Heart right ventricle (tissue), 16 donors: Measurements from ENCODE around the gene RFK. TPM values are rescaled to one million over a fixed set of nuclear protein-coding genes. Genes with fewer than 3 reads are reported as not detected.

Experiments
- ATAC-seq, 8 donors: fragments of 200-7000 bp; cut with Tn5 transposase; one replicate each; pipeline ENCODE4 v1.9.1; 2020; ENCODE audit warnings: mild to moderate bottlenecking in 8 of 8, moderate library complexity in 8 of 8, moderate number of reproducible peaks in 1 of 8
- DNase-seq, 2 donors: peaks; one replicate each; pipeline ENCODE4 v3.0.0-alpha.2; 2020
- H3K27ac ChIP-seq, 10 donors: fragments of 200-600 bp; sonication (generic) in 2 of 10; one replicate each; pipeline versions ENCODE4 v1.5.0 to v1.8.0; 2020 to 2022; ENCODE audit warnings: mild to moderate bottlenecking in 3 of 10
- H3K27me3 ChIP-seq, 7 donors: fragments of 200-600 bp; one replicate each; pipeline ENCODE4 v1.8.0; 2021 to 2022; ENCODE audit warnings: mild to moderate bottlenecking in 2 of 7
- H3K36me3 ChIP-seq, 9 donors: fragments of 200-600 bp; sonication (generic) in 1 of 9; one replicate each; pipeline versions ENCODE4 v1.5.0 to v1.8.0; 2020 to 2022; ENCODE audit warnings: mild to moderate bottlenecking in 2 of 9
- H3K4me1 ChIP-seq, 9 donors: fragments of 200-600 bp; sonication (generic) in 1 of 9; one replicate each; pipeline versions ENCODE4 v1.5.0 to v1.8.0; 2020 to 2022; ENCODE audit warnings: mild to moderate bottlenecking in 4 of 9
- H3K4me3 ChIP-seq, 10 donors: fragments of 200-600 bp; sonication (generic) in 2 of 10; one replicate each; pipeline versions ENCODE4 v1.5.0 to v1.8.0; 2020 to 2022; ENCODE audit warnings: mild to moderate bottlenecking in 7 of 10, moderate library complexity in 2 of 10
- H3K9me3 ChIP-seq, 11 donors: fragments of 200-600 bp in 10 of 11; sonication (generic) in 2 of 11; one replicate each; pipeline versions ENCODE4 v1.5.0 to v1.8.0; 2013 to 2022; ENCODE audit warnings: mild to moderate bottlenecking in 2 of 11, control low read depth in 1 of 11, moderate library complexity in 1 of 11
- WGBS, 2 donors: extraction: QIAGEN DNeasy Blood & Tissue Kit; methylation state at CpG; one replicate each; pipeline ENCODE4 v1.1.7; 2013; ENCODE audit warnings: inconsistent platforms in 1 of 2; 5-methylcytosine and 5-hydroxymethylcytosine counted together
- intact Hi-C, 10 donors: fragments of 100-400 bp; cut with DNase I; formaldehyde crosslinking; loops; one replicate each; pipeline versions ENCODE4 v1.11.1 to v1.14.2; 2022
- long read RNA-seq, 3 donors: library from polyadenylated mRNA; unstranded; transcript quantifications; one replicate each; pipeline ENCODE4 v2.0.0, GENCODE V29; 2020 to 2021
- polyA plus RNA-seq, 2 donors: library from polyadenylated mRNA; stranded (reverse); fragments of 200-250 nt; gene quantifications; one replicate each; pipeline ENCODE4 v1.2.3, GENCODE V29; 2013
- total RNA-seq, 10 donors: library from RNA; stranded (reverse); fragmentation: NEBNext Ultra II Directional in 3 of 10; extraction: Animal tissue kit (Norgen Biotek cat#: 25700) in 3 of 10; gene quantifications; one replicate each; pipeline versions ENCODE4 v1.2.1 to v1.2.4, GENCODE V29; 2021 to 2023
- TF ChIP-seq, protein P1 (sequence below), 9 donors: fragments of 200-600 bp; sonication (generic) in 2 of 9; IDR thresholded peaks; one replicate each; pipeline versions ENCODE4 v1.5.0 to v1.8.0; 2021 to 2022; ENCODE audit warnings: antibody characterized with exemption in 9 of 9, mild to moderate bottlenecking in 5 of 9, moderate library complexity in 1 of 9
- donor health status: Arrhythmogenic right ventricular cardiomyopathy.
- donor health status: ischemic (EF 13 %, LVEDD 7.1; RV severe dilation, severe dysfunction).
- donor health status: healthy with polysubstance abuse.
- donor health status: DM: no; HTN: yes; CAD: no.
- donor health status: DM: no; HTN: no; CAD: no.
- donor health status: ischemic (EF 25% LVEDD 6.9; RV normal size, moderate dysfunction).
- donor health status: ischemic (EF 25% LVEDD 5.7; RV mildly dilated, moderate dysfunction).
- donor health status: healthy.
- donor health status: DM: yes; HTN: yes; CAD: no.
- donor health status: Ischemic cardiomyopathy.
- donor health status: ischemic (EF 35%, LVEDD 5.7; RV mildly dilated, moderate dysfunction).
- donor health status: nonischemic (EF 11% LVEDD 7.7; RV severe dilation, severe dysfunction).
- donor health status: DM: yes; HTN: yes; CAD: no.
- donor health status: PGD.
- donor health status: ischemic (EF 29% LVEDD 5.4; RV normal size, mild dysfunction).
- donor health status: nonischemic (EF 23%, LVEDD 6.1; RV moderate dilation, normal function).

The RFK gene
- total RNA-seq = 10 to 100 TPM; 14.6 to 33.6 (median 21.6) TPM
- 10 to 100 TPM in 1 of 2 donors, 1 to 10 TPM in 1; 7.1 to 15.3 TPM for polyA plus RNA-seq
- long read RNA-seq, donor 1, transcript RFK-201 (4 exons, 2,684 nt) = major isoform, 86 of 86 reads
- long read RNA-seq, donor 1, partial matches to known transcripts = 0 of 86 reads
- long read RNA-seq, donor 1, other reads (novel, unspliced or antisense) = 0 of 86 reads
- long read RNA-seq, donor 2, transcript RFK-201 (4 exons, 2,684 nt) = major isoform, 51 of 54 reads
- long read RNA-seq, donor 2, partial matches to known transcripts = 0 of 54 reads
- long read RNA-seq, donor 2, other reads (novel, unspliced or antisense) = 2 of 54 reads
- long read RNA-seq, donor 3, transcript RFK-201 (4 exons, 2,684 nt) = major isoform, 149 of 158 reads
- long read RNA-seq, donor 3, partial matches to known transcripts = 2 of 158 reads
- long read RNA-seq, donor 3, other reads (novel, unspliced or antisense) = 5 of 158 reads

DNA sequence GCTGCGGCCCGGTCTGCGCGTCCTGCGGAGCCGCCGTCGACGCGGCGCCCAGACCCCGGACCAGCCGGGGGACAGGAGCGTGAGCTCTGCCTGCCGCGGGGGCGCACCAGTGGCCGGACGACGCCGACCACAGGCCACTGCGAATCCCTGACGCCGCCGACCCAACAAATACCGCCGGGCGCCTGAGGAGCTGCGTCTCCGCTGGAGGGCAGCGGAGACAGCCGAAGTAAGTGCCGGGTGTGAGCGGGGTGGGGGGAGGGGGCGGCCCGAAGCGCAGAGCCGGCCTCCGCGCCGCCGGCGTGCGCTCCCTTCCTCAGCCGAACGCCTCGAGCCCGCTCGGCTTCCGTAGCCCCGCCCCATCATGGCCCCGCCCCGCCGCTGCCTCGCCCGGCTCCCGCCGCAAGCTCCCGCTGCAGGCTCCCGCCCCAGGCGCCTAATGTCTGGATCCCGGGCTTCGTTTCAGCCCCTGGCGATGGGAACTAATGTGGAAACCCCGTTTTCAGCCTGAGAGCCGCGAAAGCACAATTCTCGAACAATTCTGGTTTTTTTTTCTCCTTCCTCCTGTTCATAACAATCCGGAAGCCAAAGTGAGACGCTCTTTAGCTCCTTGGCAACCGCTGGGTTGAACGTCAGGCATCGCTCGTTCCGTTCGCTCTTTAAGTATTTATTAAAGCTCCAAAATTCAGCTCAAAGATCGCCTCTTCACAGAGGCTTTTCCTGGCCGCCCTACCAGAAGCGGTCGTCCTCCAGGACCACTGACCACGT is at the start of gene RFK:
TSS of gene RFK (minus strand) at position 232 of the 765 bp plus-strand sequence. CDS start 255 bp downstream, outside the sequence.
- Histone ChIP-seq H3K9me3 (peaks cover 0 to 12% (median 0%) of the 10 kb centered on the region in 11 donors), H3K36me3 (peaks cover 0 to 14% (median 4%) of the 10 kb centered on the region in 9 donors), H3K27me3 (no peaks in the 10 kb centered on the region), H3K27ac (peak within 1 kb of the TSS; percentile 85 to 98 (median 90)), H3K4me1 (peaks cover 0 to 42% (median 29%) of the 10 kb centered on the region in 9 donors), H3K4me3 (peak within 1 kb of the TSS; percentile 81 to 98 (median 94))
- ATAC-seq (peak; percentile 97 to 99 (median 98)), DNase-seq (peak; percentile 94 to 96)
- TF ChIP-seq, protein P1, sequence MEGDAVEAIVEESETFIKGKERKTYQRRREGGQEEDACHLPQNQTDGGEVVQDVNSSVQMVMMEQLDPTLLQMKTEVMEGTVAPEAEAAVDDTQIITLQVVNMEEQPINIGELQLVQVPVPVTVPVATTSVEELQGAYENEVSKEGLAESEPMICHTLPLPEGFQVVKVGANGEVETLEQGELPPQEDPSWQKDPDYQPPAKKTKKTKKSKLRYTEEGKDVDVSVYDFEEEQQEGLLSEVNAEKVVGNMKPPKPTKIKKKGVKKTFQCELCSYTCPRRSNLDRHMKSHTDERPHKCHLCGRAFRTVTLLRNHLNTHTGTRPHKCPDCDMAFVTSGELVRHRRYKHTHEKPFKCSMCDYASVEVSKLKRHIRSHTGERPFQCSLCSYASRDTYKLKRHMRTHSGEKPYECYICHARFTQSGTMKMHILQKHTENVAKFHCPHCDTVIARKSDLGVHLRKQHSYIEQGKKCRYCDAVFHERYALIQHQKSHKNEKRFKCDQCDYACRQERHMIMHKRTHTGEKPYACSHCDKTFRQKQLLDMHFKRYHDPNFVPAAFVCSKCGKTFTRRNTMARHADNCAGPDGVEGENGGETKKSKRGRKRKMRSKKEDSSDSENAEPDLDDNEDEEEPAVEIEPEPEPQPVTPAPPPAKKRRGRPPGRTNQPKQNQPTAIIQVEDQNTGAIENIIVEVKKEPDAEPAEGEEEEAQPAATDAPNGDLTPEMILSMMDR (IDR thresholded peaks at IDR 0.05) = peak in 8 of 9 donors; percentile 21 to 68 (median 47)
- WGBS, 2 donors = 0% methylated on average over 73 to 80 of the region's 81 CpGs
- intact Hi-C loops = loop anchor here in 1 of 10 donors (10.0 kb wide), 1 partner anchor 1310 kb away; the partner anchor contains the start of genes NMRK1 and OSTF1

DNA sequence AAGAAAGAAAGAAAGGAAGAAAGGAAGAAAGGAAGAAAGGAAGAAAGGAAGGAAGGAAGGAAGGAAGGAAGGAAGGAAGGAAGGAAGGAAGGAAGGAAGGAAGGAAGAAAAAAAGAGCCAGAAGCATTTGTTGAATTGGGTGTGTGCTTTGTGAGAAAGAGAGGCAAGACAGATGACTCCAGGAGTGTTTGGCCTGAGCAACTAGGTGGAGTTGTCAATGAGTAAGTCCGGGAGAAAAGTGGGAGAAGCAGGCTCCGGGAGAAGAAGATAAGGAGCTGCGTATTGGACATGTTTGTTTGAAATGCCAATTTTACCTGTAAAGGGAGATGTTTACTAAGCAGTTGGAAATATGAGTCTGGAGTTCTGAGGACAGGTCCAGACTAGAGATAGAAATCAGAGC is 49.7 kb upstream of the RFK start:
- TF ChIP-seq, protein P1 (IDR thresholded peaks at IDR 0.05) = no peak
- DNase-seq (no peak), ATAC-seq (no peak)
- no peaks in the 10 kb centered on the region for H3K36me3 ChIP-seq
- H3K4me1 ChIP-seq = peaks cover 0 to 7% (median 0%) of the 10 kb centered on the region in 9 donors
- no peaks in the 10 kb centered on the region for H3K27me3 ChIP-seq
- H3K27ac ChIP-seq = no peak overlapping the region
- H3K4me3 ChIP-seq = no peak overlapping the region
- intact Hi-C loops = loop anchor here in 1 of 10 donors (2.0 kb wide), 1 partner anchor 261 kb away; no protein-coding TSS in a partner anchor
- no peaks in the 10 kb centered on the region for H3K9me3 ChIP-seq
- 76 to 85% methylated on average over 3 of the region's 3 CpGs for WGBS, 2 donors

DNA sequence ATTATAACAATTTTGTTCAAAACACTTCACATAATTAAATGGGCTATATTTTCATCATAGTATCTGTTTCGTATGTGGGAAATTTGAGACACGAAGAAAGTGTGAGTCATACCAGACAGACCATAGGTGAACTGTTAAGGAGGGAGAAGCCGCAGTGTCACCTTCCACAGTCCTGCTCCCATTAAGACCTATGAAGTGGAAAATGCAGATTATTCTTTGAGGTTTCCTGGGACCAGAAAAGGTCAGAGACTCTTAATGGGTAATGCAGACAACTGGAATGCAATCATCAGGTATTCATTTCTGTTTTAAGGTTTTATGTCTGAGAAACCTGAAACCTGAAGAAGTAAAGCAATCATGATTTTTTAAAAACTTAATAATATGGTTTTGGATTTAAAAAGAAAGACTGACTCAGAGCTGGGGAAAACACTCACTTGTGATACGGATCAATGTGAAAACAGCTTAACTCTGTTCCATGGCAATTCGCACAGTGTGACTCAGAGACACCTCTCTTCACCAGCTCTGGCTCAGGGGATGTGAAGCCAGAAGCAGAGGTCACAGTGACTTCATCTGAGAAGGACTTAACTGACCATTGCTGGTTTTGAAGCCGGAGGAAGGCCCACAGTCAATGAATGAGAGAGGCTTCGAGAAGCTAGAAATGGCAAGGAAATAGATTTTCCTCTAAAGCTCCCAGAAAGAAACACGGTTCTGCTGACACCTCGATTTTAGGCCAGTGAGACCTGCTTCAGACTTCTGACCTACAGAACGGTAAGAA is 47.5 kb upstream of the RFK start:
- H3K27me3 ChIP-seq = no peaks in the 10 kb centered on the region
- DNase-seq (no peak), ATAC-seq (no peak)
- no peaks in the 10 kb centered on the region for H3K36me3 ChIP-seq
- no peaks in the 10 kb centered on the region for H3K9me3 ChIP-seq
- no peak overlapping the region for H3K27ac ChIP-seq
- H3K4me1 ChIP-seq = no peaks in the 10 kb centered on the region
- 88 to 92% methylated on average over 10 of the region's 10 CpGs for WGBS, 2 donors
- TF ChIP-seq, protein P1 (IDR thresholded peaks at IDR 0.05) = no peak
- no peak overlapping the region for H3K4me3 ChIP-seq
- intact Hi-C loops = no loop called here
